NCI-H1436 treated with DMSO at 0.1 percent for 48 hours (cell line): Measurements from ENCODE around the gene ABR.
"Not testable (repeated sequence)": the region's sequence is repeated elsewhere in the genome, so short reads cannot be mapped to it uniquely, and the experiment has no call there.

Source experiments
- DNase-seq: peaks from one replicate; lab custom pipeline; 2025; lab: John Stamatoyannopoulos, UW

The ABR gene

DNA sequence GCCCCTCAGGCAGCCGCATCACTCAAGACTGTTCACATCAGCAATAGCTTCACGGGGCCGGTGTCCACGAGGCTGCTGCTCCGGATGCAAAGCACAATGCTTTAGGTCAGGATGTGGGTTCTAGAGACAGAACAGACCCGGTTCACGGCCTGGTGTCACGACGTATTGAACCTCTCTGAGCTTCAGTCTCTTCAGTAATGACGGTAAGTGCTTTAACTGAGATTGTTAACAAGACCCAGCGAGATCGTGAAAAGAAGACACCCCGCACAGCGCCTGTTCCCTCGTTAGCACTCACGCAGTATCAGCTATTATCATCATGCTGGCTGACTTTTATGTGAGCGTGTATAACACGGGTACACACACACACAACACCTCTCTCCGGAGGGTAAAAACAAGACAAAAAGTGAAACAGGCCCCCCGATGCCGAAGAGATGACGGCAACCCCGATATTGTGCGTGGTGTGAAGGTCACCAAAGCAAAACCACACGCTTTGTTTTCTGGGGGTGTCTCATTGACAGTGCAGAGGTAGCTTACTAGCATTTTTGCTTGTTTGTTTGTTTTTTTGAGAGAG is 21.4 kb upstream of the ABR start:
- no peak for DNase-seq

DNA sequence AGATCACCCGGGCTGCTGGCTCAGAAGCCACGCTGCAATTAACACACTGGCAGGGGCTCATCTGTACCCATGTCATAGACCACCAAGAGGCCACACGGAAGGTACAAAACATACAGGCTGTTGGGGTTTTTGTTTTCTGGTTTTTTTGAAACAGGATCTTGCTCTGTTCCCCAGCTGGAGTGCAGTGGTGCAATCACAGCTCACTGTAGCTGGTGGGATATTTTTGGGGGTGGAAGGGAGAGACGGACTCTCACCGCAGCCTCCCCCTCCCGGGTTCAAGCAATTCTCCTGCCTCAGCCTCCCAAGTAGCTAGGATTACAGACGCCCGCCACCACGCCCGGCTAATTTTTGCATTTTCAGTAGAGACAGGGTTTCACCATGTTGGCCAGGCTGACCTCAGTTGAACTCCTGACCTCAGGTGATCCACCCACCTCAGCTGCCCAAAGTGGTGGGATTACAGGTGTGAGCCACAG is 19.5 kb upstream of the ABR start:
- DNase-seq = not testable (repeated sequence)

DNA sequence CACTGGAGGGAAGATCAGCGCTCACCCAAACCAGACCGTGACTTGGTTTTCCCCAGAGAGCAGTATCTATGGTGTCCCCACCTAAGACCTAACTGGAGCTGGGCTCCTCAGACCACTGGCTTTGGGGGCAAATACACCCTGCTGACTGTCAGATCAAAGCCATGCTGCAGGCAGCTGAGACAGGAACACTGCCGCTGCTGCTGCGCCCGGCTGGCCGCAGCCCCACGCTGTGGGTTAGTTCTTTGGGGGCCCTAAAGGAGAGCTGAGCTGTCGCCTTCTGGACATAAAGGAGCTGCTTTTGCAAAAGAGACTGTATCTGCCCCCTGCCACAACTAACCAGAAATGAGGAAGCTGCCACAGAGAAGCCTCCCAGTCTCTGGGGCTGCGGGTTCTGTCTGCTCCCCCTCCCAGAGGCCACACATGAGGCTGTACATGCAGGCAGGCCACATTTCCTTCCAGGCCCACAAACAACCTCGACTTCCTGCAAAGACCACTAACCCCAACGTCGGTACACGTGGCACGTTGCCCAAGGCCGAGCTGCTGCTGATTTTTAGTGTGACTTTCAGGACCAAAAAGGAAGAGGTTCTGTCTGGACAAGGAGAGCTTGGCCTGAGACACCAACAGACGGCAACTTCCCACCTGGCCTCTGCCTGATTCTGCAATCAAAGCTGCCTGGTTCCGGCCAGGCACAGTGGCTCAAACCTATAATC is 18.2 kb upstream of the ABR start:
- no peak for DNase-seq

DNA sequence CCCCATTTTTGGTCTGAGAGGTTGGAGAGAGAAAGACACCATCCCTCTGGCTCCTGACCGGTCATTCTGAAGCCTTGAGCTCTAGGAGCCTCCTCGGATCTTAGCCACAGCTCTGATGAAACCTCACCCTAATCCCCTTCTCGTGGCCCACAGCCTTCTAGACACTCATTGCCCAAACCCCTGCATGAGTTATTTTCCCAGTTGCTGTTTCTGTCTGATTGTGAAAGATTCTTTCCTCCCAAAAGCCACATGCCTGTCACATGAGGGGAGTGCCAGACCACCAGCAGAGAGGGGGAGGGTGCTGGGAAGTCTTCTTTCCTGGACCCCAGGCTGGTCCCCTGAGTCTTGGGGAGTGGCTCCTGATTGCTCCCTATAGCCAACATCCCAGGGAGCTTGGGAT is 17.6 kb upstream of the ABR start:
- DNase-seq = no peak

DNA sequence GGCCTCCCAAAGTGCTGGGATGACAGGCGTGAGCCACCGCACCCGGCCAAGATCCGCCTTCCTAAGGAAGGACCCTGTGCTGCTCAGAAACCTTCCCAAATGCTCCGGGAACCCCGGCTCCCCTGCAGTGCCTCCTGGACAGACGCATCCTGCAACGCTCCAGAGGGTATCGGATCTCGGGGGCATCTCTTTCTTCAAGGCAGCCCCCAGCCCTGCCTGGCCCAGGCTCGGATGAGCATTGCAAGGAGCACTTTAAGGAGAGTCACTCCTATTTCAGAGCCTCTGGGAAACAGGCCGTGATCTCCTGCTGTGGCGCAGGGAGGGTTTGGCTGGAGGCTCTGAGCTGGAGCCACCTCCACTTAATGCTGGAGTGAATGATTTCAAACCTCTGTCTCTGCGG is 17.2 kb upstream of the ABR start:
- DNase-seq = no peak

DNA sequence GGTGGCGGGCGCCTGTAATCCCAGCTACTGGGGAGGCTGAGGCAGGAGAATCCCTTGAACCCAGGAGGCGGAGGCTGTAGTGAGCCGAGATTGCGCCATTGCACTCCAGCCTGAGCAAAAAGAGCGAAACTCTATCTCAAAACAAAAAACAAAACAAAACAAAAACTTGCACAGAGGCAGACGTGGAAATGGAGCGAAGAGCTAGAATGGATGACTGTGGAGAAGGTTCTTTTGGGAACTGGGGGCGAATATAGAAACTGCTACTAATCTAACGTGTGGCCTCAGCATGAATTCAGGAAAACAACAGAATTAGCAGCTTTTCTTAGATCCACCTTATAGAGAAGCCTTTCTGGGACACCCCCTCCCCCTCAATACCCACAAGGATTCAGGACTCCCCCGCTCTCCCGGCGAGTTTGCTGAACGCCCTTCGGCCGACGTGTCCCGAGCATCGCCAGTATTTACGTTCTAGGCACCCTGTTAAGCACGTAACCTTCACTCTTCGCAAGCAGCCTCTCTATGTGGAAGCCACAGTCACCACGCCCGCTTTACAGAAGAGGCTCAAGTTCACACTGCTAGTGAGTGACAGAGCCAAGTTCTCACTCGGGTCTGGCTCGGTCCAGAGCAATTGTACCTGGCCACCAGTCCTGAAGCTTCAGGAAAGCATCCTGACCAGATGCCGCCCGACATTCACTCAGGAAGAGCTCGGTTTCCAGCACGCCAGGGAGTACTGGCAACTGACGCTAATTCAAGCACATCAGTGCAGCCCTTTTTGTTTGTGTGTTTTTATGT is 13.3 kb upstream of the ABR start:
- no peak for DNase-seq

DNA sequence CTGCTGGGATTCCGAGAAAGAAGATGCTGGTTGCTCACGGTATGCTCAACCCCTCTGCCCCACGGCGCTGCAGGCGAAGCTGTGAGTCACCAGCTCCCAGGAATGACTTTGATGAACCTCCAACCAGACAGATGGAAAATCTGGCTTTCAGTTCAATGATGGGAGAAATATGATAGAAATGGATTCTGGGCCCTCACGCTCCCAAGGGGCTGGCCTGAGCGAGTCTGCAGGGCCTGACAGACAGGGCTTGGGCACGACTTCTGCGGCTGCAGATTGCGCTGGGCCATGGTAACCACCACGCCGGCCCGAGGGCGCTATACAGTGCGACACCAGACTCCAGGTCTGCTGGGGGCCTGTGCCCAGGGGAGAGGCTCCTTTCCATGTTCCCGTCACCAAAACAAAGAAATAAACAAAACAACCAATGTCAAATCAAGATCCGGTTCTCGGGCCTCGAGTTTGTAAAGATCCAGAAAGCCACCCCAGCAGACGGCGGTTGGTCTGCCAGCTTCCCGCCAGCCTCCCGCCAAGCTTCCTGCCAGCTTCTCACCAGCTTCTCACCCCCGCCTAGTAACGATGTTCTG is 11.1 kb upstream of the ABR start:
- no peak for DNase-seq

DNA sequence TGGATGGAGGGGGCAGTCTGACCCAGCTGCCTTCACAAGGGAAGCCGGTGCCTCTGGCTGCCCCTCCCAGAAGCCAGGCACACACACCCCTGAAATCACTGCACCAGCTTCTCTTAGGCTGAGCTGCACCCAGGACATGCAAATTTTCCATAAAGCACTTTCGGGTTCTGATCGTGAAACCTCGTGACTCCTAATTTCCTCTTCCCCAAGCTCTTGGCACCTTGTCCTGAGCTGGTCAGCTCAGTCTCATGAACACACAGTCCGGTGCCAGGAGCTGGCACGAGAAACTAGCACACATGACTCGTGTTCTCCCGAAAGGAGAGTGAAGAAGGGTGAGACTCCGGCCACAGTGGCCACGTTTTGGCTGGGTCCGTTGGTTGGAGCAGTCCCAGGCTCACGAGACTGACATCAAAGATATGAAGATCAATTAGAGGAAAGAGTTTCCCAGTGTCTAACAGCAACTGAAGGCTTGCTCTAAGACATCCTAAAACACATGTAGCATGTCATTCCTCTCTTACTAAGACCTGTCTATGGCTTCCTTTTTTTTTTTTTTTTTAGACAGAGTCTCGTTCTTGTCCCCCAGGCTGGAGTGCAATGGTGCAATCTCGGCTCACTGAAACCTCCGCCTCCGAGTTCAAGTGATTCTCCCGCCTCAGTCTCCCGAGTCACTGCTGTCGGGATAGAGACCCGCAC is 9.2 kb upstream of the ABR start:
- no peak for DNase-seq

DNA sequence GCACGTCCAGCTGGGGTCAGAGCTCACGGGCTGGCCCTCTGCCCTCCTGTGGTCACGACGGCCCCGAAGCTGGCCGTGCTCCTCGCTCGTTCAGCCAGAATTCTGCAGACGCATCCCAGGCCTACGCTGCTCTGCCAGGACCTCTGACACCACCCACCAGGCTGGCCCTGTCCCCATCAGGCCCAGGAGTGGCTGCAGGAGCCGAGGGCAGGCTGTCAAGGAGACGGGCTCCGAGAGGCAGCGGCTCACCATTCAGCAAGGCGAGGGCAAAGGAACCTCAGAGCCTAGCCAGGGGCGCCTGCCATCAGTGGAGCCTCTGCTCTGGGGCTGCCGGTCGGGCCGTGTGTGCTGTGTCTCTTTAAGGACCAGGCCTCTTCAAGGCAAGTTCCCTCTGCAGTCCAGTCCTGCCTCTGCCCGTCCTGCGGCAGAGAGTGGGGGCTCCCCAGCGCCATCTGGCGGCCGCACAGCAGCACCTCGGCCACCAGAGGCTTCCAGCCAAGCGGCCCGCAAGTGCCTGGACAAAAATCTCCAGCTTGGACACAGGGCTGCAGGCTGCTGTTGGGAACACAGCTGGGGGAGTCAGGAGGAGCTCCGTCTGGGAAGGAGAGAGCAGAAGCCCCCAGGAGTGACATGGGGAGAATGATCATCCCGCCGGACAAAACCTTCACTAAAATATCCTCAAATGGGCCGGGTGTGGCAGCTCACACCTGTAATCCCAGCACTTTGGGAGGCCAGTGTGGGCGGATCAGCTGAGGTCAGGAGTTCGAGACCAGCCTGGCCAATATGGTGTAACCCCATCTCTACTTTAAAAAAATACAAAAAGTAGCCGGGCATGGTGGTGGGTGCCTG is 7.4 kb upstream of the ABR start:
- peak; percentile 27 for DNase-seq

DNA sequence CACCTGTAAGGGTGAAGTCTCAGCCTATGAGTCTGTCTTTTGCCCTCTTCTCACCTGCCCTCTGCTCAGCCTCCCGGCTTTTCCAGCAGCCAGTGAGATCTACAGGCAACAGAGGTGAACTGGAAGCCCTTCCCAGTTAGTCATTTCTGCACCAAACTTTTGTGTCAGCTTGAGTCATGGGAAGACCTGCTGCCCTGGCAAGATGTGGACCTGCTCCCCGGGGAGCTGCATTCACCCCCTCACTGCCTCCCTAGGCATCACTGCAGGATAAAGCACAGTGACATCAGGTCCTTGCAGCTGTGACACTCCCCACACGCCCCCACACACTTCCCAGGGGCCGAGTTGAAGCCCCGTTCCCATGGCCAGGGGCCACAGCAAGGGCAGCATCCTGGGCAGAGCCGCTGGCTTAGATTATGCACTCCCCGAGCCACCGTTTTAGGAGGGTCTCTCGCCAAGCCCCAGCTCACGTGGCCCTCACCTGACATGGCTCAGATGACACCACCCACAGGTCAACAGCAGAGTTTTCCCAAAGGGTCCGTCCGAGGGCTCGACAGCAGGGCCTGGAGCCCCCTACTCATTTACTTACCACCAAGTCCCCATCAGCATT is 6.5 kb upstream of the ABR start:
- DNase-seq = no peak

DNA sequence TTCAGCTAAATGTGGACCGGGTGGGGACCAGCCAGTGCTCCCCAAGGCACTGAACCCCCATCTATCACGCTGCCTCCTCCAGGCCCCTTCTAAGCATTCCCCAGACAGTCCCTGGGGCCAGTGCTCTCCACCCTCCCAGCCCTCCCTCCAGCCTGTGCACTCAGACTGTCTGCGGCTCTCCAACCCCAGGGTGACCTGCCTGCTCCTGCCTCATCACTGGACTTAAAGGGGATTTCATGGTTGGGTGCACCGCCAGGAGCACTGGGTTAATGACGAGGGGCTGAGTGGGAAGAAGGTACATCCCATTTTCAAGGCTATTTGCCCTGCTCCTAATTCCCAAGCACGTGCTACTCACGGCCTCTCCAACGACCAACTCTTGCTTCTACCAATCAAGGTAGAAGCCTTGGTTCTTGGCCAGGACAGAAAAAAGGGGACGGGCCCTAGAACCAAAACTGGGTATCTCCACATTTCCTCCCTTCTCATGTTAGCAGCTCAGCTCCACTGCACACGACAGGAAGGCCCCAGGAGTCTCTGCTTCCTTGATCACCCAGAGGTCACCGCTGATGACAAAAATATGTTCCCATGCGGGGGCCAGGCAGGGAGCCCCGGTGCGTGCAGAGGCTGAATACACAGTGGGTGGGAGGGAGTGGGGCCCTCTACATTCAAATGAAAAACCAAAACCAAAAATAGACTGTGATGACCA is 3.5 kb upstream of the ABR start:
- DNase-seq = no peak

DNA sequence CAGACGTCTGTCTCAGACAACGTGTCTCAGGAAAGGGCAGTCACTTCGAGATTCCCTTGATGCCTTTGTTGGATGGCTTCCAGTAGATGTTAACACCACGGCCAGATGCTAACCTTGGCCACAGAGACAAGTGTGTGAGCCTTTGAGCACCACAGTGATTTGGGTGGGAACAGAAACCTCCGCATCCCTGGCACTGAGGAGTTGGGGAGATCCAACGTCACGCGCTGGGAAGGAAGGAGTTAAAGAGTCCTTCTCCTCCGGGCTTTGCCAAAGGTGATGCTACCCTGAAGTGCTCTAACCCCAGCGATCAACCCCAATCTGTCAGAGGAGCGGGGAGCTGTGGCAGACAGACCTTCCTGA is 3.0 kb upstream of the ABR start:
- no peak for DNase-seq

DNA sequence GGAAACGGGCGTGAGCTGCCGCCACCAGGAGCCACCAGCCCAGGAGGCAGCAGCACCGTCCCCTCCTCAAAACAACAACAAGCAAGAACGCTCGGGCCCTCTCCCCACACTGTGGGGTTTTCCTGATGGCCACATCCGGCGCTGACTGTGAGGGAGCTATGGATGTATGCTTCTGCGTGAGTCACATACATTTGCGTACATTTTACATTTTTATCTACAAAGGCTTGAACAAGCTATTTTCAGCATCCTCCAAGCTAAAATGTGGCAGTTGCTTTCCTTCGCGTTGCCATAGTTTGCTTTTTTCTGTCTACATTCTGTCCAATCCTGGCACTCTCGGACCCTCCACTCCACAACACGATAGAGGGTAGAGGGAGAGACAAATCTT is 2.0 kb upstream of the ABR start:
- DNase-seq = no peak

DNA sequence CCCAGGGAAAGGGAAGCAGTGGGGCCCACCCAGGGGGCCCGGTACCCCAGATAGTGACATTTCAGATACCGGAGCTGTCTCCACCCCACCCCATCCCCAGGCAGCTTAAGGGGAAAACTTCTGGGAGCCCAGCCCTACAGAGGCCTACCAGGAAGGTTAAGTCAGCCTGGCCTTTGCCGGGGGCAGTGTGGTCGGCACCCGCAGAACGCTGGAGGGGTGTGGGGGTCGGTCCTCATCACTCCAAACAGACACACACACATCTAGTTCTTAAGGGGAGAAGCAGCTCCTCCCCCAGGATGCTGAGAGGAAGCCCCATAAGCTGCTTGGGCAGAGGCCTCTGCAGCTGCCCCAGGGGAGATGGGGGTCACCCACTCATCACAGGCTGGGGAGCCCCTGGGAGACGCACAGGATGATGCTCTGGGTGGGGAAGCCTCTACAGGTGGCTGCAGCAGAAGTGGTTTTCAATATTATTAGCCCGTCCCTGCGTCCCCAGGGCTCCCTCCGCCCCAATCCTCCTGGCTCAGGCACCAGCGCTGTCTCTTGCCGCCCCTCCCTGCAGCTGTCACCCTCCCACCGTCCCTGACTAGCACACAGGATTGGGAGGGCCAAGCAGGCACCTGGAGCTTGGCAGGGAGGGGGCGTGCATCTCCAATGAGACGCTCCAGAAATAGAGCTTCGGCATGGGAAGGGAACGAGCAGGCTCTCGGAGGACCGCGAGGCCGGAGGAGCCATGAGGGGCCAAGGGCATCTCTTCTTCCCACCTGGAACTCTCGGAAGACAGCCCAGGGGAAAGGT is 1.4 kb upstream of the ABR start:
- DNase-seq = no peak

DNA sequence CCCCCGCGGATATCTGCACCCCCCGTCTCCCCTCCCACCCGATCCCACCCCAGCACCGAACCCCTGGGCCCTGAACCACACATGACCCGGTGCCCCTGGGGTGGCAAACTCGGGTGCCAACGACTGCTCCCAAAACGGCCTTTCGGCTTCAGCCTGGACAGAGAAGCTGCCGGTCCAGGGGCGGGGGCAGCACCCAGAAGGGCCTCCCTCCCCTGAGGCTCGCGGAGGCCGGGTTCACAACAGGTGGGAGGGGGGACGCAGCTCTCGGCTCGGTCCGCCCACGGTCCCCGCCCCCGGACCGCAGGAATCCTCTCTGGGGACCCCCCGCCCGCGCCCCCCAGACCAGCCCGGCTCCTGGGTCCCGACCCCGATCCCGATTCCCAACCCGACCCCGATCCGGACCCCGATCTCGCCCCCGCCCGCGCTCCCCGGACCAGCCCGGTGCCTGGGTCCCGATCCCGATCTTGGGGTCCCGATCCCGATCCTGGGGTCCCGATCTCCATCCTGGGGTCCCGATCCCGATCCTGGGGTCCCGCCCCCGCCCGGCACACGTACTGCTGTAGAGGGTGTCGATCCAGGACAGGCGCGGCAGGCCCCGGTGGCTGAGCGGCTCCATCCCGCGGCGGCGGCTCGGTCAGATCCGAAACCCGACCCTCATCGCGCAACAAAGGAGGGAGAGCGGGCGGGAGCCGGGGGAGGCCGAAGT is 516 bp downstream of the ABR start:
- DNase-seq = no peak

DNA sequence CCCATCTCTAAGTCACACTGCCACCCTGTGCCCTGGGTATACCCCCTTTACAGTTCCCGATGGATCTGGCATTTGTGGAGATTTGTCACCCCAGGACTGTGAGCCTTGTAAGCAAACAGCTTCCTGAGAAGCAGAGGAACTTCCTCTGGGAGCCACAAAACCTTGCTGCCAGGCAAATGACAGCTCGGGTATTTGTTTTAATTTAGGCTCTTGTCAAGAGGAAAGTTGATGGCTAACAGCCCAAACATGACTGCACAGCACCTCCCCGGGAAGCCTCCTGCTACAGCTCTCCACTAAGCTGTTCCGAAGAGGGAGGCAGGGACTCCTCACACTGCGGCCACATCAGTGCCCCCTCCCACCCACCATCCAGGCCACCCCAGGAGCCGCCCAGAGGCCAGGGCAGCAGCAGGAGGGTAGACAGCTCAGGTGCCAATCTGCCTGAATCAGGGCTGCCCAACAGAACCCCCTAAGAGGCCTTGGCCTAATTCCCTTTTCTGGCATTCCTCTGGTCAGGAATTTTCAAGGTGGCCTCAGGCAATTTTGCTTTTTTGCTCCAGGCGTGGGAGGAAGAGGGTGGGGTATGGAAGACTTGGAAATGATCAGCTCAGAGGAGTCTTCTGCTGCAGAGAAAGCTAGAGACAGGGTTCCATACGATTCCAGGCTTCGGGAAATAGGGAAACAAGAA is 2.6 kb downstream of the ABR start:
- no peak for DNase-seq

DNA sequence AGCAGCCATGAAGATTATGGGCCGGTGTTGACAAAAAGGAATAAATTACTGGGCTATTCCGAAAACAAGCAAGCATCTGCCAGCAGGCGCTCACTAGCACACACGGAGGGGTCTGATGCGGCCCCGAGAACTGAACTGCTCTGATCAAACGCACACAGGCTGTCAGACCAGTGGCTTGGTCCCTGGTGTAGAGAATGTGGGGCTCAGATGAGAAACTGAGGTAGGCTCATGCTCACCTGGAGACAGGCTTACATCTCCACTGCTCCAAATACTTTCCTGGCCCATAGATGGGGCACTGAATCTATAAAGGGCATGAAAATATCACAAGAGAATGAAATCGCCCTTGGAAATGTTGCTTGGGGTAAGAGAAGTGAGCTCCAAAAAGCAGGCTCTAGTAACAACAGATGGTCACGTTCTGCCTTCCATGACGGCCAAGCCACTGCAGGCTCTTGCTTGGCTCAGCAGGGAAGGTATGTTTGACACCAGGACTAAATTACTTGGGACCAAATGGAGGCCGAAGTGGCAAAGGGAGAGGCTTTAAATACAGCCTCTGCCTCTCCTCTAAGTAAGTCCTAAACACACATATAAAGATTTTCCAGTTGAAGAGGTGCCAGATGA is 5.4 kb downstream of the ABR start:
- DNase-seq = no peak
